AML-193 (cell line): ENCODE measurements around the gene RELN.

Experiments
- DNase-seq, 2 experiments: peaks; one replicate each; lab custom pipeline; 2025; lab: John Stamatoyannopoulos, UW

The RELN gene

GRCh38 chr7:103893350-103893749 lies 96.1 kb downstream of the RELN start:
- no peak for DNase-seq

DNA sequence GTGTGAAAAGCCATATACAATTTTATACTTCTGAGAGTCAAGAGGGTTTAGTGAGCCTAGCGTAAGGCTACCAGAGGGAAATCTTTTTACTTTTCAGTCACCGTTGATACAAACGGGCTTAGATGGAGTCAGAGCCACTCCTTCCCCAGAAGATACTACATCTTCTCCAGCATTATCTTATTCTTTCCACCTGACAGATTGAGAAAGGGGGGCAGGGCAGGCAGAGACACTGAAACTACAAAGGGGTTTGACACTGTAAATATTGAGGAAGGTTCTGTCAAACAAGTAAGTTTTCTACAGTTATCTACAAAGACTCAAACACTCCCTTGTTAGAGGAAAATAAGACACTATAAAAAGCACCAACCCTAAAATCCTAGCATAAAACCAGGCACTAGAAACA lies 100.0 kb downstream of the RELN start:
- DNase-seq = no peak

DNA sequence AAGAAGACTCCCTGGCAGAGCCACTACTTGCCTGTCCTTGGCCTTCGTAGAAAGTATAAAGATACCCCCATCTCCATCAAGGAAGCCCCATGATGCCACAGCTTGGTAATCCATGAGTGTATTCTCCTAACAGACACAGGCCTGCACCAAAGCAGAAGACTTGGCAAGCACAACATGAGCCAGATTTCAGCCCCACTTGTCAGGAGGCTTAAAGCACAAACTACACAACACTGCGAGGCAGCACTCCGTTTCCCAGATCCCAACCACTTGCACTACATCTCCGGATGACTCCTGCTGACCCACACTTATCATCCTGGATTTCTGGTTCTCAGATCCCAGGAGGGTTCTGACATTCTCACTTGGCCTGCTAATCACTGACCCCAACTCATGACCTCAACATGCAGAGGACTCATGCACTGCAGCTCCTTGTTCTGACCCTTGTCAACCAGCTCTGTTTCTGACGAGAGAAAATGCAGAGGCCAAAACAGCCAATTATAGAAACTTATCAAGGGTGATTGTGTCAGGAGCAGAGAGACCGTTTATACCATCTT lies 100.8 kb downstream of the RELN start:
- no peak for DNase-seq

GRCh38 chr7:103887853-103888602 lies 101.4 kb downstream of the RELN start:
- DNase-seq = no peak

DNA sequence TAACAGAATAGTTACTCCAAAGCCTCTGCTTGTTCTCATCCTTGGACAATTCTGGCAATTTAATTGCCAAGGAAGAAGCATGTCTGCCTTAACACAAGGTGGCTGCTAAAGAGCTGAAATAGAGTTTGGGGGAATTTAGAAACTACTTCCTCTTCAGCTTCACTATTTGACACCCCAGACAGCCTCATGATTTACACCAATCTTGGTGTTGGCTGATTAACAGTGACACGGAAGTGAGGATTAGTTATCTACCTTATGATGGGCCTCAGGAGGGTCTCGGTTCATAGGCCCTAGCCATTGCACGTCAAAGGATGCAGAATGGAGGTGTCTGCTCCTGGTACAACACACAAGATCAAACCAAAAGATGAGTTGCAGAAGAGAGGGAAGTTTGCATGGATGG lies 102.4 kb downstream of the RELN start:
- no peak for DNase-seq

GRCh38 chr7:103879928-103880600 lies 109.4 kb downstream of the RELN start:
- DNase-seq = no peak

- no peak for DNase-seq
Measured at GRCh38 chr7:103879411-103879810, 110.0 kb downstream of the RELN start.

DNA sequence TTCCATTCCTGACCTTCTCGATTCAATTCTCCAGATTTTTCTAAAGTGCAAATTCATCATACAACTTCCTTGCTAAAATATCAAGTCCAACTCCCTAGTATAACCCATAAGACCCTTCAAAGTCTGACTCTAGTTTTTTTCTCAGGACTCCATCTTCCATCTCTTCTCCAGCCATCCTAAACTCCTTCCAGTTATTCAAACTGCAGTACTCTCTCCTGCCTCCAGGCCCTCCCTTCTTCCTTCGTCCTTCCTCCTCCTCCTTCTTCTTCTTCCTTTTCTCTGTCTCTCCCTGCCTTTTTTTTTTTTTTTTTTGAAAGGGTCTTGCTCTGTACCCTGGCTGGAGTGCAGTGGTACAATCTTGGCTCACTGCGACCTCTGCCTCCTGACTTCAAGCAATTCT lies 111.9 kb downstream of the RELN start:
- no peak for DNase-seq

- DNase-seq = no peak
Measured at GRCh38 chr7:103875718-103876117, 113.7 kb downstream of the RELN start.

DNA sequence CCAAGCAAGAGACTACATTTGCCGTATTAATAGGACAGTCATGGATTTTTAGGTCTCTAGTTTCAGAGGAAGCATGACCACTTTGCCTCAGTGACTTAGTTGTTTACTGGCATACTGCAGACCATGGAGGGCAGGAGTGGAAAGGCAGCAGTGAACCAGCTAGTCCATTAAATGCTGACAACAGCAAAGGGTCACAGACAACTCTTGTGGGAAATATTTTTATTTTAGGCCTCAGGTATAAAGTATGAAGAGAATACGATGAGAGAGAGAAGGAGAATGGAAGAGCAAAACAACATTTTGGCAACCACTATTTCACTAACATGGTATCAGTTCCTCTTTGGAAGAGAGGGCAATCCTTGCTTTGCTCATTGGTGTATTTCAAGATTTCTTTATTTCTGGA lies 118.0 kb downstream of the RELN start:
- DNase-seq = no peak

GRCh38 chr7:103870664-103871063 lies 118.8 kb downstream of the RELN start:
- DNase-seq = no peak

DNA sequence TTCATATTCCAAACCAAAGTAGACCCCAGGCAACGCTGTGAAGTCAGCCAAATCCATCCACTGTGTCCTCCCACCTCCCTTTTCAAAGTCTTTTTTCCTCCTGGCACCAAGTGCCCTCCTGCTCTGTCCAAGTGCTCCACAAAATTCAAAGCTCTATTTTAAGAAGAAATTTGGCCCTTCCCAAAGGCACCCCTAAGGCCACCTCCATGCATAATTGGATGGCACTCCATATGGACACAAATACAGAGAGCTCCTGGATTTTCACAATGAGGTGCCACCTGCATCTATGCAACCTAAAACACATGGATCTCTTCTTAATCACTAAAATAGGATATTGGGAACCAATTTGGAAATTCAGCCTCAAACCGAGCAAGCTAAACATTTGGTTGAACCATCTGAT lies 121.6 kb downstream of the RELN start:
- DNase-seq = no peak

GRCh38 chr7:103866919-103867318 lies 122.5 kb downstream of the RELN start:
- no peak for DNase-seq

GRCh38 chr7:103865442-103865841 lies 124.0 kb downstream of the RELN start:
- DNase-seq = no peak

DNA sequence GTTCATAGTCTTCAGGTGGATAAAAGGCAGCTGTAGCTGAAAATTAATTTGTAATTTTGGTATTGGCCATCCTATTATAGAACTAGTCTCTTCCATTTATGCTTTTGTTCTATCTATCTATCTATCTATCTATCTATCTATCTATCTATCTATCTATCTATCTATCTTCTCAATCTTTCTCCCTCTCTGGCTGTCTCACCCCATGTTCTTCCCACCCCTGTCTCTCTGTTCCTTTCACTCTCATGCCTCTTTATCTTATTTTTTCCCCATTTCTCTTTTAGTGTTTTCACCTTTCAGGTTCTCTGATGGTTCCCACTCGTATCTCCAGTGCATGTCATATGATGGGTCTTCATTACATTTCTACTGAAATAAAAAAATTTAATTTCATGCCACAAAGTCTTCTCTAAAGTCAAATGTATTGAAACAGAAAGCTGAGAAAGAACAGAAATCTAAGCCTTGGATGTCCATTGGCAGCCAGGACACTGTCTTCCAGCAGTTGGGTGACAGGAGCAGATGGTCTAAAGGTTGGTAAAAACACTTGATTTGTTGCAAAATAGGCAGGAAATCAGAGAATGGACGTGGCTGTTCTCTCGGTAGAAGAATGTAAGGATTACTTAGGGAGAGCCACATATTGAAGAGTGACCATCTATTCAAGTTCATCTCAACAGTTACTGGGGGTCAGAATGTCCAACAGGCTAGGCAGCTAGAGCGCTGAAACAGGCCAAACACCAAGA lies 127.0 kb downstream of the RELN start:
- no peak for DNase-seq

DNA sequence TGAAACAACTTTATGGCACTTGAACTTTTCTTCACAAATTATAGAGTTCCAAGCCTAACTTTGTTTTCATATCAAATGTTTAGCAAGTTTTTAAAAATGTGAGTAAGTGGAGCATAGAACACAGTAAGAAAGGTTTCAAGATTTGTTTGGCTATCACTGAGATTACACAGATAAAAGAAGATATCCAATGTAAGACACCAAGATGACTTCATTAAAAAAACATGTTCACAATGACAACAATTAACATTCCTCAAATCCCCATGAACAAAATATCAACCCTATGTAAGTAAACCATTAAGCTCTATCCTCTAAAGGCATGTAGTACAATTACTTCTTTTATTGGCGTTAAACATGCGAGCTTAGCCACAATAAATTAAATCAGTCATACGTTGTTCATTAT lies 129.7 kb downstream of the RELN start:
- no peak for DNase-seq

DNA sequence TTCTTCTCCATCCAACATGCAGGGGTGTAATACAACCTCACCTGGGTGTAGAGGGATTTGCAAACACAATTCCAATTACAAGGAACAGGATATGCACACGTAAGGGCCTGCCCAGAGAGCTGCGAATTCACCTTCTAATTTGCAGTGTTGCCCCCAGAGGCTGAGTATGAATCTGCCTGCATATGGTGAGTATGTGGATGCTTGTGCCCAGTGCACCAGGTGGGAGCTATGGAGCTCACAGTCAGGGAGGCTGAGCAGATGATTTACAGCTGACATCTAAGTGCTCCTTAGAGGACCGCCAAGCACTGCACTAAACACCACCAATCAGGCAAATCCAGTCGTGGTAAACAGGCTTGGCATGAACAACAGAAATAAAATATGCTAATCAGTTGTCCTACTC lies 132.0 kb downstream of the RELN start:
- no peak for DNase-seq

DNA sequence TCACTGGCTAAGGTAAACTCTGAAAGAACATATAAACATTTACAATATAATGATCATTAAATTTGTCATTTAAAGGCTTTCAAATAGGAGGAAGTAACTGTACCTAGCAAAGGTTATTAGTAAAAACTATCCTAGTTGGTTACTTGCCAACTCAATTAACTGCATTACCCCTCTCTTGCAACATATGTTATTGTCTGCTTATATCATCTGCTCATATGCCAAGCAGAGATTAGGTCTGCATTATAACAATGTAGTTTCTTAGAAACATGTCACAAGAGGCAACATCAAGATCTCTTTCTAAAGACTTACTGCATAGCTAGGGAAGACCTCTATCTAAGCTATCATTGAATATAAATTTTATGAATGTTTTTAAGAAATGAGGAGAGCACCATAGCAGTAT lies 132.5 kb downstream of the RELN start:
- no peak for DNase-seq

DNA sequence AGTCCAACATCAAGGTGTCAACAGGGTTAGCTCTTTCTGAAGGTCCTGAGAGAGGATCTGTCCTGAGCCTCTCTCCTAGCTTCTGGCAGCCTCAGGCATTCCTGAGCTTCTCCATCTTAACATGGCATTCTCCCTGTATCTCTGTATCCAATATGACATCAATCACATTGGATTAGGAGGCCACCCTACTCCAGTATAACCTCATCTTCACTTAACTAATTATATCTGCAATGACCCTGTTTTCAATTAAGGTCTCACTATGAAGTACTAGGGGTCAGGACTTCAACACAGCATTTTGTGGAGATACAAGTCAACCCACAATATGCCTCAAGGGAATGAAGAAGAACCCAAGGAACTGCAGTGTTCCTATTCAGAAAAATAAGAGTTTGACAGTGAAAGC lies 133.8 kb downstream of the RELN start:
- no peak for DNase-seq

GRCh38 chr7:103854611-103855010 lies 134.8 kb downstream of the RELN start:
- no peak for DNase-seq

- DNase-seq = no peak
Measured at GRCh38 chr7:103851357-103851756, 138.1 kb downstream of the RELN start.

- no peak for DNase-seq
Measured at GRCh38 chr7:103843689-103844480, 145.6 kb downstream of the RELN start.
